Measurements from ENCODE around the gene LPIN3.

LPIN3 gene

GRCh38 chr20:41366546-41367392 is 26.1 kb downstream of the LPIN3 start, which contains the start of gene EMILIN3:
TSS of gene EMILIN3 (minus strand) at chr20:41366818. CDS start at chr20:41366634, 184 bp downstream.
- DNase-seq (ENCODE audit: low read depth) = no peak

GRCh38 chr20:41367393-41367695 is 26.7 kb downstream of the LPIN3 start:
- DNase-seq (ENCODE audit: low read depth) = no peak

GRCh38 chr20:41367956-41368355 is 27.3 kb downstream of the LPIN3 start:
- no peak for DNase-seq (ENCODE audit: low read depth)

- DNase-seq (ENCODE audit: low read depth) = no peak
These were observed 29.1 kb downstream of the LPIN3 start for GRCh38 chr20:41369673-41370072.

GRCh38 chr20:41370176-41370575 is 29.6 kb downstream of the LPIN3 start:
- no peak for DNase-seq (ENCODE audit: low read depth)

GRCh38 chr20:41371371-41371770 is 30.8 kb downstream of the LPIN3 start:
- DNase-seq (ENCODE audit: low read depth) = no peak

- no peak for DNase-seq (ENCODE audit: low read depth)
These were observed 32.7 kb downstream of the LPIN3 start for GRCh38 chr20:41373251-41373783.

- DNase-seq (ENCODE audit: low read depth) = no peak
These were observed 33.6 kb downstream of the LPIN3 start for GRCh38 chr20:41373931-41374920.

- DNase-seq (ENCODE audit: low read depth) = no peak
These were observed 35.2 kb downstream of the LPIN3 start for GRCh38 chr20:41375846-41376245.

- DNase-seq (ENCODE audit: low read depth) = no peak
These were observed 35.7 kb downstream of the LPIN3 start for GRCh38 chr20:41376349-41376748.

GRCh38 chr20:41377275-41377674 is 36.7 kb downstream of the LPIN3 start:
- no peak for DNase-seq (ENCODE audit: low read depth)

GRCh38 chr20:41379551-41379950 is 38.9 kb downstream of the LPIN3 start:
- DNase-seq (ENCODE audit: low read depth) = no peak

- no peak for DNase-seq (ENCODE audit: low read depth)
These were observed 40.1 kb downstream of the LPIN3 start for GRCh38 chr20:41380551-41381193.

- DNase-seq (ENCODE audit: low read depth) = no peak
These were observed 42.2 kb downstream of the LPIN3 start for GRCh38 chr20:41382791-41383305.

- no peak for DNase-seq (ENCODE audit: low read depth)
These were observed 46.1 kb downstream of the LPIN3 start for GRCh38 chr20:41386502-41387427.

- DNase-seq (ENCODE audit: low read depth) = no peak
These were observed 46.8 kb downstream of the LPIN3 start for GRCh38 chr20:41387444-41387851.

- no peak for DNase-seq (ENCODE audit: low read depth)
These were observed 50.3 kb downstream of the LPIN3 start for GRCh38 chr20:41390889-41391288.

- DNase-seq (ENCODE audit: low read depth) = no peak
These were observed 51.0 kb downstream of the LPIN3 start for GRCh38 chr20:41391587-41392001.

GRCh38 chr20:41392295-41392694 is 51.7 kb downstream of the LPIN3 start:
- no peak for DNase-seq (ENCODE audit: low read depth)

GRCh38 chr20:41392871-41393704 is 52.5 kb downstream of the LPIN3 start:
- no peak for DNase-seq (ENCODE audit: low read depth)

All from stimulated activated CD8-positive, alpha-beta memory T cell treated with anti-CD3 and anti-CD28 coated beads, Interleukin-12 subunit alpha, Interleukin-12 subunit beta, amount 100 ng/mL, for 4 hours (primary cell).